ENCODE results near the gene PKNOX2.

The PKNOX2 gene

DNA sequence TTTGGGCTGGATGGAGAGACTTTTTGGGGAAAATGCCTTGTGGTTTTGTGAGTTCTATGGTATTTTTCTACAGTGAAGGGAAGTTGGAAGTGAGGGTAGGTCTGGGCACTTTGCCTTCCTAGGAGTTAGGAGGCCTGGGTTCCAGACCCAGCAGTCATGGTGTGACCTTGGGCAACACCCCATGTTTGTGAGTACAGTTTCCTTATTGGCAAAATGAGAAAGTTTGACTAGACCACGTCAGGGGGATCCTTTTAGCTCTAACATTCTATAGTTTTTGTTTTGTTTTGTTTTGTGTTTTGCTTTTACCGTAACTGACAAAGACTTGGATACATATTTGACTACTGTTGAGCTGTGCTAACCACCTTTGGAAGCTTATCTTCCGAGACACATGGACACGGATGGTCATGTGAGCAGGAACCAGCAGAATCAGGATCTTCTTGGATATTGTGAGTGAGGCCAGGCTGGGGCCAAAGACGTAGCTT, 109.0 kb downstream of the PKNOX2 start:
- no peak overlapping the region for H3K4me3 Mint-ChIP-seq
- no peaks in the 10 kb centered on the region for H3K27me3 Mint-ChIP-seq (ENCODE audit: low read depth, poor library complexity)
- H3K36me3 Mint-ChIP-seq (ENCODE audit: low read depth), result peaks cover 23% of the 10 kb centered on the region
- no peak overlapping the region for H3K27ac Mint-ChIP-seq
- no peak for DNase-seq
- H3K9me3 Mint-ChIP-seq, result no peaks in the 10 kb centered on the region
- H3K4me1 Mint-ChIP-seq, result peaks cover 42% of the 10 kb centered on the region
- TF ChIP-seq, protein P1, sequence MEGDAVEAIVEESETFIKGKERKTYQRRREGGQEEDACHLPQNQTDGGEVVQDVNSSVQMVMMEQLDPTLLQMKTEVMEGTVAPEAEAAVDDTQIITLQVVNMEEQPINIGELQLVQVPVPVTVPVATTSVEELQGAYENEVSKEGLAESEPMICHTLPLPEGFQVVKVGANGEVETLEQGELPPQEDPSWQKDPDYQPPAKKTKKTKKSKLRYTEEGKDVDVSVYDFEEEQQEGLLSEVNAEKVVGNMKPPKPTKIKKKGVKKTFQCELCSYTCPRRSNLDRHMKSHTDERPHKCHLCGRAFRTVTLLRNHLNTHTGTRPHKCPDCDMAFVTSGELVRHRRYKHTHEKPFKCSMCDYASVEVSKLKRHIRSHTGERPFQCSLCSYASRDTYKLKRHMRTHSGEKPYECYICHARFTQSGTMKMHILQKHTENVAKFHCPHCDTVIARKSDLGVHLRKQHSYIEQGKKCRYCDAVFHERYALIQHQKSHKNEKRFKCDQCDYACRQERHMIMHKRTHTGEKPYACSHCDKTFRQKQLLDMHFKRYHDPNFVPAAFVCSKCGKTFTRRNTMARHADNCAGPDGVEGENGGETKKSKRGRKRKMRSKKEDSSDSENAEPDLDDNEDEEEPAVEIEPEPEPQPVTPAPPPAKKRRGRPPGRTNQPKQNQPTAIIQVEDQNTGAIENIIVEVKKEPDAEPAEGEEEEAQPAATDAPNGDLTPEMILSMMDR (IDR thresholded peaks at IDR 0.05), result no peak

DNA sequence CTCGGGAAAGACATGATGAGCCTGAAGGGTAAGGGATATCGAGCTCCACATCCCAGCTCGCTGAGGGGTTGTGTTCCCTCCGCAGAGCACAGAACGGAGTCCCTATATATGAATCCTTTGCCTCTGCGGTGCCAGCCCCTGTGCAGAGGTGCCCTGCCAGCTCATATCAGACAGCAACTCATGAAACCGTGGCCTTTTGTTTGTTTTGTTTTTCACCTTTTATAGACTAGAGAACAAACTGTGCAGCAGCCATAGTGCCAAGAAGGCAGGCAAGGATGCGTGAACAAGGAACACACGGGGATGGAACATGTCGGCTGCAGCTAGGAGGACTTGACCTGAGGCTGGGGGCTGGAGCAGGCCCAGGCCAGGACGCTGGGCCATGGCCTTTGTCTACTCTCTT, 109.8 kb downstream of the PKNOX2 start:
- Mint-ChIP-seq H3K9me3 (no peaks in the 10 kb centered on the region), H3K27ac (no peak overlapping the region), H3K4me1 (peaks cover 35% of the 10 kb centered on the region), H3K27me3 (ENCODE audit: low read depth, poor library complexity) (no peaks in the 10 kb centered on the region), H3K4me3 (no peak overlapping the region), H3K36me3 (ENCODE audit: low read depth) (peaks cover 23% of the 10 kb centered on the region)
- no peak for DNase-seq
- TF ChIP-seq, protein P1 (IDR thresholded peaks at IDR 0.05), result no peak

DNA sequence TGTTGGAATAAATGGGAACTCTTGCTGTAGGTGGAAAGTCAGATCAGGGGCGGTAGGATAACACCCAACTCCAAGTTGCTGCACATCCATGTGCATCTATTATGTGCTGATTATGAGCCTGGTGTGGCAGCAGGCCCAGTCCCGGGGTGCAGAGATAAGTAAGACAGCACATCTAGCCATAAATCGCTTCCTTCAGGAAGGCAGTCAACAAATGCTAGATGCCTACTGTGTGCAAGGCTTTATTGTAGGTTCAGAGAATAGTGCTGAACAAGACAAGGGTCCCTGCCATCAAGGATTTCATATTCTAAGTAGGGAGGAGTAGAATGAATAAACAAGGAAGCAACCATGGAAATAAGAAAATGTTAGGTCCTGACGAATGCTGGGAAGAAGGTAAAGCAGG, 110.2 kb downstream of the PKNOX2 start:
- no peaks in the 10 kb centered on the region for H3K9me3 Mint-ChIP-seq
- peaks cover 33% of the 10 kb centered on the region for H3K4me1 Mint-ChIP-seq
- no peaks in the 10 kb centered on the region for H3K27me3 Mint-ChIP-seq (ENCODE audit: low read depth, poor library complexity)
- TF ChIP-seq, protein P1 (IDR thresholded peaks at IDR 0.05), result no peak
- H3K4me3 Mint-ChIP-seq, result no peak overlapping the region
- H3K27ac Mint-ChIP-seq, result no peak overlapping the region
- DNase-seq, result no peak
- peaks cover 19% of the 10 kb centered on the region for H3K36me3 Mint-ChIP-seq (ENCODE audit: low read depth)

DNA sequence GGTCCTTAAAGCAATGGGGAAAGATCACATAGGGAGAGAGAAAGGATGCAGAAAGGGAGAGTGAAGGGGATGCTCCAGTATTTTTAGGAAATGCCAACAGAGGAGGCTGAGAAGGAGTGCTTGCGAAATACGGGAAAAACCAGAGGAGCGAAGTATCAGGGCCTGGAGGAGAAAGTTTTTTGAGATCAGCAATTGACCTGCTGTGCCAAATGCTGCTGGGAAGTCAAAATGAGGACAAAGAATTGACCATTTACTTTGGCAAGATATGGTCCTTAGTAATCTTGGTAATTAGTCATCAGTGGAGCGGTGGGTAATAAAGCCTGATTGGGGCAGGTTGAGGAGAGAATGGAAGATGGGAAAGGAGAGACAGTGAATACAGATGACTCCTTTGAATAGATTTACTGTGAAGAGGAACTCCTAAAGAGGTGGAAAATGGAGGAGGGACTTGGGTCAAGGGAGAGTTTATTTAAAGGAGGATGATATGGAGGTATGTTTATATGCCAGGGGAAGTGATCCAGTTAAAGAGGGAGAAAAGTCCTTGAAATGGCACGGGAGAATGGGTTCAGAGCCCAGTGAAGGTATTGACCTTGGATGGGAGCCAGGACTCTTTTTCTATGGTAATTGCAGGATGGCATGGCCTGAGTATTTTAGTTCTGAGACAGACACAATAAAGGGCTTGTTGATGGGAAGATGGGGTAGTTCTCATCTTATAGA, 111.5 kb downstream of the PKNOX2 start:
- Mint-ChIP-seq H3K4me3 (no peak overlapping the region), H3K27me3 (ENCODE audit: low read depth, poor library complexity) (no peaks in the 10 kb centered on the region), H3K9me3 (no peaks in the 10 kb centered on the region), H3K4me1 (peaks cover 26% of the 10 kb centered on the region), H3K27ac (no peak overlapping the region), H3K36me3 (ENCODE audit: low read depth) (peaks cover 19% of the 10 kb centered on the region)
- TF ChIP-seq, protein P1 (IDR thresholded peaks at IDR 0.05), result no peak
- no peak for DNase-seq

- TF ChIP-seq, protein P1 (IDR thresholded peaks at IDR 0.05), result no peak
- H3K4me3 Mint-ChIP-seq, result no peak overlapping the region
- no peak for DNase-seq
- no peaks in the 10 kb centered on the region for H3K9me3 Mint-ChIP-seq
- peaks cover 13% of the 10 kb centered on the region for H3K36me3 Mint-ChIP-seq (ENCODE audit: low read depth)
- peaks cover 21% of the 10 kb centered on the region for H3K4me1 Mint-ChIP-seq
- no peaks in the 10 kb centered on the region for H3K27me3 Mint-ChIP-seq (ENCODE audit: low read depth, poor library complexity)
- no peak overlapping the region for H3K27ac Mint-ChIP-seq
Measured at GRCh38 chr11:125276619-125276976, 112.0 kb downstream of the PKNOX2 start.
